Endothelial cell of umbilical vein (primary cell): ENCODE measurements around the gene THRSP. TPM values are rescaled to one million over a fixed set of nuclear protein-coding genes. Genes with fewer than 3 reads are reported as not detected.
A peak's percentile ranks its signal among the peaks of the same experiment; 100 is the strongest.

Experiments
- BruUV-seq: library from RNA; stranded (reverse); fragments of 400-500 nt; replicated peaks from 2 replicates; lab custom pipeline; 2021; lab: Mats Ljungman, UMichigan
- CTCF ChIA-PET: fragments of 300-600, 350-600 bp; sonication (Branson Sonifier 250); formaldehyde crosslinking; loops from one replicate; lab custom pipeline; 2021; ENCODE audit warnings: antibody characterized with exemption, inconsistent platforms; lab: Charles Lee
- POLR2A ChIA-PET: fragments of 300-600, 350-600 bp; sonication (Branson Sonifier 250); formaldehyde crosslinking; loops from one replicate; lab custom pipeline; 2021; ENCODE audit warnings: antibody characterized with exemption, inconsistent platforms; lab: Charles Lee
- DNase-seq: peaks from one replicate; pipeline ENCODE4 v3.0.0-alpha.2; 2011; ENCODE audit warnings: low read depth, low spot score
- FAIRE-seq: peaks from 2 replicates; lab custom pipeline; 2011; peaks lifted over from hg19 to GRCh38; lab: Jason Lieb, UNC
- H2AFZ ChIP-seq: 2 replicates; pipeline ENCODE4 v1.6.0; 2012; ENCODE audit warnings: low read depth, low read length, control low read depth, inconsistent platforms
- H3K27ac ChIP-seq: 2 replicates; pipeline ENCODE4 v1.5.1; 2011; ENCODE audit warnings: low read depth, mild to moderate bottlenecking, control low read depth, low read length, moderate library complexity; ENCODE audit not compliant: insufficient read depth
- H3K27me3 ChIP-seq, 2 experiments: 2 replicates each; pipeline versions ENCODE4 v1.6.0 to v1.6.1; 2011; ENCODE audit warnings: low read length in 2 of 2, mixed read lengths in 1 of 2; ENCODE audit not compliant: control insufficient read depth in 2 of 2, insufficient read depth in 2 of 2
- H3K36me3 ChIP-seq, 2 experiments: 2 replicates in 1 of 2; 3 replicates in 1 of 2; pipeline ENCODE4 v1.5.1; 2011; ENCODE audit warnings: low read length in 2 of 2, mild to moderate bottlenecking in 1 of 2, moderate library complexity in 1 of 2; ENCODE audit not compliant: control insufficient read depth in 2 of 2, insufficient read depth in 2 of 2; ENCODE audit errors: extremely low read depth in 1 of 2
- H3K4me1 ChIP-seq: 3 replicates; pipeline ENCODE4 v1.5.1; 2011; ENCODE audit warnings: mild to moderate bottlenecking, low read length; ENCODE audit not compliant: control insufficient read depth, insufficient read depth; ENCODE audit errors: extremely low read depth
- H3K4me2 ChIP-seq: 2 replicates; pipeline ENCODE4 v1.6.1; 2011; ENCODE audit warnings: low read length, control low read depth, mixed read lengths; ENCODE audit not compliant: insufficient read depth
- H3K4me3 ChIP-seq, 3 experiments: fragments of 200-600 bp in 1 of 3; sonication (generic), shearing (Covaris generic) in 1 of 3; replicated peaks in 1 of 3; 2 replicates each; pipeline ENCODE4 v1.5.1; 2011 to 2016; ENCODE audit warnings: control low read depth in 3 of 3, low read length in 3 of 3, mild to moderate bottlenecking in 2 of 3, inconsistent platforms in 1 of 3, low read depth in 1 of 3, moderate library complexity in 1 of 3; ENCODE audit not compliant: insufficient read depth in 1 of 3
- H3K79me2 ChIP-seq: 2 replicates; pipeline ENCODE4 v1.6.0; 2012; ENCODE audit warnings: low read length, inconsistent platforms; ENCODE audit not compliant: control insufficient read depth, insufficient read depth
- H3K9ac ChIP-seq: replicated peaks from 2 replicates; pipeline ENCODE3; 2011; ENCODE audit warnings: low read length, control low read depth; ENCODE audit not compliant: insufficient read depth; ENCODE audit errors: extremely low read depth
- H3K9me1 ChIP-seq: replicated peaks from 3 replicates; pipeline ENCODE4 v1.6.0; 2011; ENCODE audit warnings: mild to moderate bottlenecking, low read length; ENCODE audit not compliant: control insufficient read depth, insufficient read depth; ENCODE audit errors: extremely low read depth
- H3K9me3 ChIP-seq: replicated peaks from 2 replicates; pipeline ENCODE4 v1.5.1; 2012; ENCODE audit warnings: low read length, inconsistent platforms; ENCODE audit not compliant: control insufficient read depth, insufficient read depth
- H4K20me1 ChIP-seq: replicated peaks from 2 replicates; pipeline ENCODE3; 2011; ENCODE audit warnings: mild to moderate bottlenecking, low read length; ENCODE audit not compliant: control insufficient read depth, insufficient read depth; ENCODE audit errors: extremely low read depth
- CTCF ChIP-seq, 2 donors: IDR thresholded peaks; 1 replicate in 1 of 2; 2 replicates in 1 of 2; pipeline ENCODE4 v1.5.1; 2011; ENCODE audit warnings: low read length in 2 of 2, mild to moderate bottlenecking in 2 of 2, moderate library complexity in 2 of 2, control low read depth in 1 of 2, inconsistent platforms in 1 of 2, low read depth in 1 of 2; ENCODE audit not compliant: insufficient read depth in 1 of 2; ENCODE audit errors: extremely low read depth in 1 of 2
- EZH2 ChIP-seq: IDR thresholded peaks from 2 replicates; pipeline ENCODE4 v1.6.1; 2012; ENCODE audit warnings: borderline replicate concordance, low read depth, mild to moderate bottlenecking, moderate library complexity, low read length, inconsistent platforms; ENCODE audit not compliant: severe bottlenecking
- FOS ChIP-seq: IDR thresholded peaks from 2 replicates; pipeline ENCODE4 v1.6.1; 2011; ENCODE audit warnings: mild to moderate bottlenecking, low read length, moderate library complexity, borderline replicate concordance; ENCODE audit not compliant: insufficient read depth
- GATA2 ChIP-seq: IDR thresholded peaks from 2 replicates; pipeline ENCODE4 v1.7.0; 2011; ENCODE audit warnings: low read depth, mild to moderate bottlenecking, moderate library complexity, mixed read lengths, low read length; ENCODE audit not compliant: insufficient read length, insufficient read depth
- JUN ChIP-seq: IDR thresholded peaks from 2 replicates; pipeline ENCODE4 v1.6.1; 2011; ENCODE audit warnings: borderline replicate concordance, low read depth; ENCODE audit not compliant: insufficient read length, insufficient read depth
- MAX ChIP-seq: IDR thresholded peaks from 2 replicates; pipeline ENCODE4 v1.6.1; 2011; ENCODE audit not compliant: insufficient read depth, insufficient read length
- MYC ChIP-seq: IDR thresholded peaks from one replicate; pipeline ENCODE4 v1.6.1; 2011; ENCODE audit warnings: mild to moderate bottlenecking, low read depth, low read length
- POLR2A ChIP-seq: IDR thresholded peaks from 2 replicates; pipeline ENCODE4 v1.6.1; 2012; ENCODE audit warnings: low read depth, mild to moderate bottlenecking, control low read depth, low read length
- POLR2AphosphoS5 ChIP-seq: IDR thresholded peaks from 2 replicates; pipeline ENCODE4 v1.6.1; 2012; ENCODE audit warnings: low read depth, mild to moderate bottlenecking, control low read depth, low read length, moderate library complexity; ENCODE audit not compliant: insufficient read depth
- dilution Hi-C: fragments of 300-500 bp; cut with MboI; formaldehyde crosslinking; loops from one replicate; pipeline ENCODE4 v1.15.0; 2019; ENCODE audit warnings: low sequenced_read_pairs; ENCODE audit not compliant: extremely low pct_ligation_motif_present
- intact Hi-C: fragments of 100-400 bp; cut with micrococcal nuclease; formaldehyde crosslinking; loops from one replicate; pipeline ENCODE4 v1.10.0; 2022
- polyA plus RNA-seq, 4 experiments: library from polyadenylated mRNA; depleted of rRNA in 3 of 4; stranded (reverse) in 3 of 4; unstranded in 1 of 4; fragments of >200 nt; gene quantifications; 2 replicates each; pipeline versions ENCODE4 v1.2.1 to v1.2.3, GENCODE V29; 2011 to 2012; ENCODE audit warnings: missing spikeins in 1 of 4
- total RNA-seq: library from RNA; stranded (reverse); gene quantifications from 2 replicates; pipeline ENCODE4 v1.2.3, GENCODE V29; 2021

The THRSP gene
- total and polyA plus RNA-seq, 2 donors (not counting 3 experiments of a cell fraction or from before 2014, with no cell fraction given): not detected

GRCh38 chr11:78046486-78046854 lies 17.2 kb upstream of the THRSP start:
- H3K4me1 ChIP-seq: peaks cover 7% of the 10 kb centered on the region
- H4K20me1 ChIP-seq: no peaks in the 10 kb centered on the region
- H3K9me3 ChIP-seq: no peaks in the 10 kb centered on the region
- POLR2A ChIA-PET: no interaction called here
- no TSS peak for BruUV-seq
- intact Hi-C loops (loop anchor here (1.0 to 2.0 kb wide), 6 partner anchors 16 to 514 kb away; partner anchors contain the start of genes CLNS1A and RSF1), dilution Hi-C loops (no loop called here)
- no peaks in the 10 kb centered on the region for H3K27me3 ChIP-seq
- CTCF ChIA-PET: interaction anchor here (0.7 to 4.9 kb wide), 23 partner anchors 9 to 518 kb away, joined by 3 to 37 read pairs (median 6); partner anchors contain the start of genes AQP11, INTS4 and NDUFC2
- DNase-seq: no peak
- H3K4me2 ChIP-seq: no peak overlapping the region
- no peaks in the 10 kb centered on the region for H3K36me3 ChIP-seq
- FAIRE-seq: no peak
- TF ChIP-seq JUN (no peak), MAX (no peak), EZH2 (no peak)
- H3K9me1 ChIP-seq: no peaks in the 10 kb centered on the region
- no peaks in the 10 kb centered on the region for H3K79me2 ChIP-seq
- H3K27ac ChIP-seq: no peak overlapping the region
- no peak overlapping the region for H3K9ac ChIP-seq
- peak overlapping the region; percentile 29 for H2AFZ ChIP-seq
- H3K4me3 ChIP-seq: no peak overlapping the region

GRCh38 chr11:78048561-78048960 lies 15.1 kb upstream of the THRSP start:
- no peak for DNase-seq
- intact Hi-C loops: no loop called here
- no peaks in the 10 kb centered on the region for H3K27me3 ChIP-seq
- dilution Hi-C loops: no loop called here
- no peaks in the 10 kb centered on the region for H3K79me2 ChIP-seq
- ChIA-PET CTCF (interaction anchor here (0.7 to 4.6 kb wide), 3 partner anchors 36 to 516 kb away, joined by 4 to 37 read pairs (median 29); no protein-coding TSS in a partner anchor), POLR2A (no interaction called here)
- no peak overlapping the region for H2AFZ ChIP-seq
- H3K36me3 ChIP-seq: no peaks in the 10 kb centered on the region
- H3K4me2 ChIP-seq: no peak overlapping the region
- FAIRE-seq: no peak
- no TSS peak for BruUV-seq
- TF ChIP-seq FOS (no peak), POLR2AphosphoS5 (no peak), GATA2 (no peak), JUN (no peak), POLR2A (no peak), CTCF (IDR thresholded peaks at IDR 0.05; ENCODE audit: extremely low read depth in 1 of 2, insufficient read depth in 1 of 2, low read depth in 1 of 2, low read length in 2 of 2) (no peak), MAX (no peak), MYC (no peak), EZH2 (no peak)
- H3K4me1 ChIP-seq: peaks cover 7% of the 10 kb centered on the region
- no peaks in the 10 kb centered on the region for H3K9me3 ChIP-seq
- no peaks in the 10 kb centered on the region for H4K20me1 ChIP-seq
- H3K27ac ChIP-seq: no peak overlapping the region
- no peaks in the 10 kb centered on the region for H3K9me1 ChIP-seq
- H3K4me3 ChIP-seq: no peak overlapping the region
- no peak overlapping the region for H3K9ac ChIP-seq
